Calu3 (cell line): ENCODE results near the gene WWOX. TPM values are rescaled to one million over a fixed set of nuclear protein-coding genes. Genes with fewer than 3 reads are reported as not detected.

Experiments
- BruUV-seq: library from RNA; stranded (reverse); fragments of 400-500 nt; replicated peaks from 2 replicates; lab custom pipeline; 2021; lab: Mats Ljungman, UMichigan
- CTCF ChIA-PET: fragments of 300-600 bp; sonication (Branson Sonifier 250); formaldehyde crosslinking; loops from one replicate; lab custom pipeline; 2022; ENCODE audit warnings: antibody characterized with exemption; lab: Charles Lee
- DNase-seq: peaks from one replicate; pipeline ENCODE4 v3.0.0; 2022
- H3K27ac Mint-ChIP-seq: one replicate; pipeline ENCODE4 v1.8.0; 2022; ENCODE audit warnings: mixed read lengths; ENCODE audit not compliant: unreplicated experiment
- H3K27me3 Mint-ChIP-seq: one replicate; pipeline ENCODE4 v1.8.0; 2022; ENCODE audit warnings: mixed read lengths; ENCODE audit not compliant: unreplicated experiment
- H3K36me3 Mint-ChIP-seq: one replicate; pipeline ENCODE4 v1.8.0; 2022; ENCODE audit warnings: mild to moderate bottlenecking, moderate library complexity, mixed read lengths; ENCODE audit not compliant: insufficient read depth, unreplicated experiment
- H3K4me1 Mint-ChIP-seq: one replicate; pipeline ENCODE4 v1.8.0; 2022; ENCODE audit warnings: mild to moderate bottlenecking, low read depth, mixed read lengths; ENCODE audit not compliant: unreplicated experiment
- H3K4me3 Mint-ChIP-seq: one replicate; pipeline ENCODE4 v1.8.0; 2022; ENCODE audit warnings: mild to moderate bottlenecking, low read depth, moderate library complexity, mixed read lengths; ENCODE audit not compliant: unreplicated experiment
- H3K9me3 Mint-ChIP-seq: one replicate; pipeline ENCODE4 v1.8.0; 2022; ENCODE audit warnings: low read depth, mixed read lengths; ENCODE audit not compliant: unreplicated experiment
- CTCF ChIP-seq: fragments of 200-600 bp; IDR thresholded peaks from one replicate; pipeline ENCODE4 v1.8.0; 2022; ENCODE audit warnings: antibody characterized with exemption; ENCODE audit not compliant: unreplicated experiment
- intact Hi-C: fragments of 100-400 bp; cut with micrococcal nuclease; formaldehyde crosslinking; loops from one replicate; pipeline ENCODE4 v1.10.0; 2022; ENCODE audit not compliant: unreplicated experiment
- total RNA-seq: library from RNA; stranded (reverse); gene quantifications from 2 replicates; pipeline ENCODE4 v1.2.3, GENCODE V29; 2022

The WWOX gene
- total RNA-seq, 1 experiment from 2014 or later: 33.5 TPM

DNA sequence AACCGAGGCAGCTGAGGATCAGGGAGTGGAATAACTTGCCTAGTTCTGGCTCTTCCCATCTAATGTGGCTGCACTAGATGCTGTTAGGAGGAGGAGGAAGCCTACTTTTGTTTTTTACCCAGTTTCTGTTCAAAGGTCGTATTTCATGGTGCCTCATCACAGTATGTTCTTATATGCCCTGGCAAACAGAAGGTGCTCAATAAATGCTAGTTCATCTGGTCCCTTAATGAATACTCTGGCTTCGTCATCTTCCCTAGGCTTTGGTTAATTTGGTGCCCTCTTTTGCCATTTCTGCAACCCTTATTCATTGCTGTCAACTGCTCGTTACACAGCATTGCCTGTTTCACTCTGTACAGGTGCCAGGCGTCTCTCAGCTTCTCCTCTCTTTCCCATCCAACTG lies 151.7 kb downstream of the WWOX start:
- intact Hi-C loops: no loop called here
- no peak for TF ChIP-seq CTCF
- no TSS peak for BruUV-seq
- no peak for DNase-seq
- H3K9me3 Mint-ChIP-seq: peaks cover 6% of the 10 kb centered on the region
- H3K4me1 Mint-ChIP-seq: peaks cover 8% of the 10 kb centered on the region
- H3K4me3 Mint-ChIP-seq: no peak overlapping the region
- H3K27me3 Mint-ChIP-seq: no peaks in the 10 kb centered on the region
- no peaks in the 10 kb centered on the region for H3K36me3 Mint-ChIP-seq
- H3K27ac Mint-ChIP-seq: no peak overlapping the region
- CTCF ChIA-PET: no interaction called here

DNA sequence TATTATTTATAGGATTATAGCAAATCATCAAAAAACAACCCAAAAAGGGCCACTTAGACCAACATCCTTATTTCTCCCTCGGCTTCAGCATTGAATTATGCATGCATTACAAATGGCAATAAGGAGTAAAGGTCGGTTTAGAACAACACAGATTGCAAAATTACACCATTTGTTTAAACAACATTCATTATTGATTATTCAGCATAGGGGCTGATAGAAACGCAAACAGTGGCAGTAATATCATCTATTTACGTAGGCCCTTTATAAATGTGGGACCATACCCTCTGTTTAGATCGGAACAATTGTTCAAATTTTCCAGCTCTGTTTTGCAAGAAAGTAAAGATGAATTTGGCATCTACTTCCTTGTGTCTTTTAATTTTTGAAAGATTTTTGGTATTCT lies 153.3 kb downstream of the WWOX start:
- H3K27me3 Mint-ChIP-seq: no peaks in the 10 kb centered on the region
- peaks cover 3% of the 10 kb centered on the region for H3K9me3 Mint-ChIP-seq
- TF ChIP-seq CTCF: no peak
- no peaks in the 10 kb centered on the region for H3K36me3 Mint-ChIP-seq
- CTCF ChIA-PET: no interaction called here
- H3K4me3 Mint-ChIP-seq: no peak overlapping the region
- no peak for DNase-seq
- peaks cover 8% of the 10 kb centered on the region for H3K4me1 Mint-ChIP-seq
- no peak overlapping the region for H3K27ac Mint-ChIP-seq
- intact Hi-C loops: no loop called here
- BruUV-seq: no TSS peak

DNA sequence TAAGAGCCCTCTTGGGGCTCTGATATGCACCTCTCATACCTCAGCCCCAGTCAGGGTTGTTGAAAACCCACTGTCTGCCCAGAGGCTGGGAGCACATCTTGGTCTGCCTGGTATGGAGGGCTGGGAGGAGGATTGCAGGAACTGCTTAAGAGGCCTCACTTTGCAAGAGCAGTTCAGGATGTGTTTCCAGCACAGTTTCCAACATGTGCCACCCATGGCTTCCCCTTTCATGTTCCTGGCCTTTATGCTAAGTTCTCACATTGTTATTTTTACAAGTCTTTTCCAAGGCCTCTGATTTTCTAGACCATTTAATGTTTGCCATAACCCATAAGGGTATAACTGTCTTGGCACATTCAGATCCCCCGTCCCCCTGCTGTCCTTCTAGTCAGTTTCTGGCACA lies 155.4 kb downstream of the WWOX start:
- intact Hi-C loops: no loop called here
- Mint-ChIP-seq H3K4me1 (peaks cover 8% of the 10 kb centered on the region), H3K36me3 (no peaks in the 10 kb centered on the region), H3K27me3 (no peaks in the 10 kb centered on the region), H3K27ac (no peak overlapping the region), H3K9me3 (no peaks in the 10 kb centered on the region), H3K4me3 (no peak overlapping the region)
- BruUV-seq: no TSS peak
- no peak for DNase-seq
- CTCF ChIA-PET: no interaction called here
- TF ChIP-seq CTCF: no peak

GRCh38 chr16:78256686-78257375 lies 157.4 kb downstream of the WWOX start:
- no peaks in the 10 kb centered on the region for H3K9me3 Mint-ChIP-seq

More at GRCh38 chr16:78256686-78257375, 157.4 kb downstream of the WWOX start:
- no peaks in the 10 kb centered on the region for H3K27me3 Mint-ChIP-seq
- DNase-seq: no peak
- no TSS peak for BruUV-seq
- TF ChIP-seq CTCF: no peak
- intact Hi-C loops: no loop called here
- H3K27ac Mint-ChIP-seq: no peak overlapping the region
- no peaks in the 10 kb centered on the region for H3K36me3 Mint-ChIP-seq
- no peak overlapping the region for H3K4me3 Mint-ChIP-seq
- CTCF ChIA-PET: no interaction called here
- H3K4me1 Mint-ChIP-seq: peaks cover 8% of the 10 kb centered on the region
